HepG2 (cell line): Measurements from ENCODE around the gene ITK. TPM values are rescaled to one million over a fixed set of nuclear protein-coding genes. Genes with fewer than 3 reads are reported as not detected.
A peak's percentile ranks its signal among the peaks of the same experiment; 100 is the strongest.

Experiments used
- ATAC-seq: fragments of 200-7000 bp; cut with Tn5 transposase; 3 replicates; pipeline ENCODE4 v1.9.1; 2020; ENCODE audit warnings: mild to moderate bottlenecking, moderate library complexity
- BruUV-seq: library from RNA; stranded (reverse); fragments of 400-500 nt; replicated peaks from 2 replicates; lab custom pipeline; 2021; lab: Mats Ljungman, UMichigan
- CTCF ChIA-PET: fragments of 300-600 bp; formaldehyde crosslinking; extraction: SDS; loops from one replicate; lab custom pipeline; 2021; ENCODE audit warnings: low total read pairs, inconsistent platforms, low intra/inter-chr PET ratio; lab: Yijun Ruan, JAX
- POLR2A ChIA-PET: fragments of 350-600 bp; sonication (Branson Sonifier 250); formaldehyde crosslinking; loops from one replicate; lab custom pipeline; 2020; ENCODE audit warnings: antibody characterized with exemption, inconsistent platforms; lab: Yijun Ruan, JAX
- DNase-seq: peaks from one replicate; pipeline ENCODE4 v3.0.0-alpha.2; 2015; ENCODE audit warnings: low spot score
- FAIRE-seq: peaks from 3 replicates; lab custom pipeline; 2011; peaks lifted over from hg19 to GRCh38; lab: Jason Lieb, UNC
- H2AFZ ChIP-seq: one replicate; pipeline ENCODE4 v1.6.1; 2011; ENCODE audit warnings: low read length, inconsistent platforms
- H3K27ac ChIP-seq: fragments of 300-600 bp; 3 replicates; pipeline ENCODE4 v1.8.0; 2011; ENCODE audit warnings: mixed run types, mild to moderate bottlenecking, mixed read lengths, low read length, inconsistent platforms; ENCODE audit not compliant: insufficient read depth; ENCODE audit errors: extremely low read length
- H3K27me3 ChIP-seq, 2 experiments: fragments of 200-600 bp in 1 of 2; 2 replicates in 1 of 2; 3 replicates in 1 of 2; pipeline versions ENCODE4 v1.6.0 to v1.8.0; 2011; ENCODE audit warnings: low read length in 2 of 2, mild to moderate bottlenecking in 2 of 2, moderate library complexity in 2 of 2, inconsistent platforms in 1 of 2; ENCODE audit not compliant: insufficient read depth in 2 of 2, control insufficient read depth in 1 of 2
- H3K36me3 ChIP-seq, 2 experiments: fragments of 200-600 bp in 1 of 2; replicated peaks in 1 of 2; 2 replicates in 1 of 2; 3 replicates in 1 of 2; pipeline versions ENCODE4 v1.5.1 to v1.8.0; 2011; ENCODE audit warnings: low read length in 2 of 2, inconsistent platforms in 1 of 2; ENCODE audit not compliant: insufficient read depth in 2 of 2, control insufficient read depth in 1 of 2
- H3K4me1 ChIP-seq: 2 replicates; pipeline ENCODE4 v1.5.1; 2012; ENCODE audit warnings: low read length, inconsistent platforms; ENCODE audit not compliant: insufficient read depth
- H3K4me2 ChIP-seq: 2 replicates; pipeline ENCODE4 v1.6.0; 2011; ENCODE audit warnings: low read depth, low read length, inconsistent platforms
- H3K4me3 ChIP-seq, 3 experiments: fragments of 200-600 bp in 1 of 3; sonication (generic), shearing (Covaris generic) in 1 of 3; replicated peaks in 1 of 3; 2 replicates each; pipeline ENCODE4 v1.5.1; 2011 to 2016; ENCODE audit warnings: low read length in 3 of 3, inconsistent platforms in 2 of 3, low read depth in 2 of 3, mild to moderate bottlenecking in 2 of 3, control low read depth in 1 of 3, mixed read lengths in 1 of 3; ENCODE audit not compliant: insufficient read depth in 1 of 3
- H3K79me2 ChIP-seq: one replicate; pipeline ENCODE4 v1.6.1; 2011; ENCODE audit warnings: low read length, inconsistent platforms; ENCODE audit not compliant: insufficient read depth
- H3K9ac ChIP-seq: 2 replicates; pipeline ENCODE4 v1.6.0; 2011; ENCODE audit warnings: mild to moderate bottlenecking, low read depth, low read length, inconsistent platforms; ENCODE audit not compliant: insufficient read depth
- H3K9me3 ChIP-seq: 2 replicates; pipeline ENCODE4 v1.5.1; 2012; ENCODE audit warnings: mild to moderate bottlenecking, low read length
- H4K20me1 ChIP-seq: 2 replicates; pipeline ENCODE4 v1.6.0; 2011; ENCODE audit warnings: inconsistent platforms, mild to moderate bottlenecking, low read length, moderate library complexity; ENCODE audit not compliant: insufficient read depth
- CREB1 ChIP-seq, 2 experiments: fragments of 450-650 bp in 1 of 2; IDR thresholded peaks; 2 replicates each; pipeline ENCODE4 v1.6.1; 2016 to 2017; ENCODE audit warnings: control low read depth in 1 of 2, mild to moderate bottlenecking in 1 of 2, missing compliant biosample characterization in 1 of 2, missing genetic modification characterization in 1 of 2
- FIP1L1 ChIP-seq: fragments of 200-400 bp; formaldehyde crosslinking; IDR thresholded peaks from 2 replicates; pipeline ENCODE4 v1.6.1; 2018; ENCODE audit warnings: low read depth, mild to moderate bottlenecking, low read length, moderate library complexity, borderline replicate concordance; ENCODE audit not compliant: insufficient read depth
- FOXA1 ChIP-seq, 2 experiments: fragments of 450-650 bp in 1 of 2; sonication (generic) in 1 of 2; formaldehyde crosslinking in 1 of 2; IDR thresholded peaks; 2 replicates each; pipeline versions ENCODE4 v1.4.0 to v1.6.1; 2016 to 2020; ENCODE audit warnings: missing genetic modification reagents in 1 of 2
- HNRNPUL1 ChIP-seq: fragments of 200-400 bp; formaldehyde crosslinking; IDR thresholded peaks from 2 replicates; pipeline ENCODE4 v1.6.1; 2017; ENCODE audit warnings: low read depth, mild to moderate bottlenecking, low read length, moderate library complexity
- MED13 ChIP-seq: sonication (generic); formaldehyde crosslinking; IDR thresholded peaks from 2 replicates; pipeline ENCODE4 v1.5.0; 2020; ENCODE audit warnings: missing genetic modification reagents
- RBM39 ChIP-seq: fragments of 200-400 bp; formaldehyde crosslinking; IDR thresholded peaks from one replicate; pipeline ENCODE4 v1.6.1; 2018; ENCODE audit warnings: antibody characterized with exemption, mild to moderate bottlenecking, low read depth, low read length; ENCODE audit not compliant: poor library complexity, severe bottlenecking
- ZFP36L2 ChIP-seq: sonication (generic); formaldehyde crosslinking; IDR thresholded peaks from 2 replicates; pipeline ENCODE4 v1.4.0; 2020; ENCODE audit warnings: missing genetic modification reagents
- ZFP82 ChIP-seq: sonication (generic); formaldehyde crosslinking; IDR thresholded peaks from 2 replicates; pipeline ENCODE4 v1.5.1; 2020; ENCODE audit warnings: mild to moderate bottlenecking, missing genetic modification reagents, borderline replicate concordance
- WGBS: methylation state at CpG from one replicate; pipeline ENCODE4 v1.1.6; 2017; ENCODE audit warnings: low lambda C conversion rate; 5-methylcytosine and 5-hydroxymethylcytosine counted together
- in situ Hi-C: cut with HindIII; loops from 2 replicates; pipeline ENCODE4 v1.10.0; 2017; ENCODE audit warnings: low pct_unique_long_range_greater_than_20kb; ENCODE audit not compliant: extremely low pct_ligation_motif_present
- intact Hi-C: fragments of 100-400 bp; cut with micrococcal nuclease; formaldehyde crosslinking; loops from one replicate; pipeline ENCODE4 v1.10.0; 2022; ENCODE audit not compliant: unreplicated experiment
- polyA plus RNA-seq, 8 experiments: library from polyadenylated mRNA; depleted of rRNA in 3 of 8; stranded (reverse) in 7 of 8; unstranded in 1 of 8; fragments of >200 nt; fragmentation: Illumina TruSeq in 4 of 8; extraction: Trizol in 4 of 8; gene quantifications; 2 replicates each; pipeline versions ENCODE4 v1.2.1 to v1.2.3, GENCODE V29; 2011 to 2016; ENCODE audit warnings: low read depth in 4 of 8, missing spikeins in 1 of 8, mixed read lengths in 1 of 8; ENCODE audit not compliant: insufficient read depth in 1 of 8
- total RNA-seq, 5 experiments: library from RNA; depleted of rRNA; stranded (reverse); fragments of >200 nt; fragmentation: Illumina TruSeq; extraction: Trizol; gene quantifications; 2 replicates each; pipeline ENCODE4 v1.2.3, GENCODE V29; 2016; ENCODE audit warnings: low read depth in 1 of 5
- TF ChIP-seq, protein P1 (sequence below): sonication (generic); formaldehyde crosslinking; IDR thresholded peaks from 2 replicates; pipeline ENCODE4 v1.4.0; 2020; ENCODE audit warnings: mild to moderate bottlenecking, missing genetic modification reagents, borderline replicate concordance

The ITK gene
- total and polyA plus RNA-seq, 2 of the 13 experiments (the other 11 are each of a cell fraction or from before 2014, with no cell fraction given): 0.01 TPM; not detected in 1

DNA sequence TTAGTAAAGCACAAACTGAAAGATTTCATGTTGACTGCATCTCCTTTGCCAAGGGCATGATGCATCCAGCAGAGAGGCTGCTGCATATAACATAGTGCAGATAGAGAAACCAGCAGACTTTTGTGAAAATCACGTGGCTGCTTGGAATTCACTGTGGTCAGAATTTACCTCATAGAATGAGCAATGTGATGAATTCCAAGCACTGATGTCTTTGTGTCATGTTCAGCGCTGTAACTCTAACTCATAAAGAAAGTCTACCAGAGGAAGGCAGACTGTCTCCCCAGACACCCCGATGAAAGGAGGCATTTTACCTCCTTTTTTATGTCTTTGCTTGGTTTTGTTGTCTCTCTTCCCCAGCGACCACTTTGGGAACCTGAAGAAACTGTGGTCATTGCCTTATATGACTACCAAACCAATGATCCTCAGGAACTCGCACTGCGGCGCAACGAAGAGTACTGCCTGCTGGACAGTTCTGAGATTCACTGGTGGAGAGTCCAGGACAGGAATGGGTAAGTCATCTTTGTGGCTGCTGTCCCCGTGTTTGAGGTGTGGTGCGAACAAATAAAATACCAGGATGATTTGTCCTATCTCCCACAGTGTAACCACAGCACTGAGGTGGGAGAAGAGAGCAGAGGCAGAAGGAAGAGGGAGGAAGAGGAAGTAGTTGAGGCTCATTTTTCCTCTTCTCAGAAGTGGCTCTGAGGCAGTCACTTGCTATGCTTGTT, 42.0 kb downstream of the ITK start (continued):
- TF ChIP-seq HNRNPUL1 (no peak), FIP1L1 (no peak), MED13 (CRISPR knock-in tag) (no peak), RBM39 (no peak), ZFP36L2 (CRISPR knock-in tag) (no peak), FOXA1 (IDR thresholded peaks at IDR 0.05) (no peak), FOXA1 (CRISPR knock-in tag; IDR thresholded peaks at IDR 0.05) (no peak)
- TF ChIP-seq, protein P1, sequence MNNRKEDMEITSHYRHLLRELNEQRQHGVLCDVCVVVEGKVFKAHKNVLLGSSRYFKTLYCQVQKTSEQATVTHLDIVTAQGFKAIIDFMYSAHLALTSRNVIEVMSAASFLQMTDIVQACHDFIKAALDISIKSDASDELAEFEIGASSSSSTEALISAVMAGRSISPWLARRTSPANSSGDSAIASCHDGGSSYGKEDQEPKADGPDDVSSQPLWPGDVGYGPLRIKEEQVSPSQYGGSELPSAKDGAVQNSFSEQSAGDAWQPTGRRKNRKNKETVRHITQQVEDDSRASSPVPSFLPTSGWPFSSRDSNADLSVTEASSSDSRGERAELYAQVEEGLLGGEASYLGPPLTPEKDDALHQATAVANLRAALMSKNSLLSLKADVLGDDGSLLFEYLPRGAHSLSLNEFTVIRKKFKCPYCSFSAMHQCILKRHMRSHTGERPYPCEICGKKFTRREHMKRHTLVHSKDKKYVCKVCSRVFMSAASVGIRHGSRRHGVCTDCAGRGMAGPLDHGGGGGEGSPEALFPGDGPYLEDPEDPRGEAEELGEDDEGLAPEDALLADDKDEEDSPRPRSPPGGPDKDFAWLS (CRISPR knock-in tag): no peak

DNA sequence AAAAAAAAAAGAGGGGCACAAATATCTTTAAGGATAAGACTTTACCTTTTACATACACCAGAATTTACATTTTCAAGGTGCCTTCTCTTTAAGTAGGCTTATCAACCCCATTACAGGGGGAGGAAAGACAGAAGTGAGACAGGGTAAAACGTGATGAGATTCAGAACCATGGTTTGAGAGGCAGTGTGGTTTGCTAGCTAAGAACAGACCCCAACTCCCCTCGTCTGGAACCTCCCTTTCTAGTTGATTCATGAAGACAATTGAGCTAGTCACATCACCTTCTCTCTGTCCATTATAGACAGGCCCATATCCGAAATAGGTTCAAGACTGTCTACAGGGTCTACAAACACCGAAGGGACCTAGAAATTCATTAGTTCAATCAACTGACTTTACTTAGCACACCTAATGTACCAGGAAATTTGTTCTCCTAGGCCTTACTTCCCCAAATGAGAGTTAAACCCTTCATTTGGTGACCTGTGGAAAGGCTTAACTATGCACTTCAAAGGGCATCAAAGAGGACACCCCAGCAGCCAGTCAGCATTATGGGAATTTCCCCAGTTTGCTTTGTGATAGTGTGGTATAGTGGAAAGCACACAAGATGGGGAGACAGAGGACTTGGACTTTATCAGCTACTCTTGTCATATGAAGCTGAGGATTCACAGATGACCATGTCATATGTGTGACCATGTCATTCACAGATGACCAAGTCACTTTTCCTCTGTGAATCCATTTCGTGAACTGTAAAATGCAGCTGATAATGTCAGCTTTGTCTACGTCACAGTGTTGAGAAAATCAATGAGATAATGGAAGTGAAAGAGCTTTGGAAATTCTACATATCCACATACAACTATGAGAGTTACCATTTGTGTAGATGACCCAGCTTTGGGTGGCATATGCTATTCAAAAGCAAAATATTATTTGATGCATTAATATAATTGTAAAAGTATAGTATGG, 45.1 kb downstream of the ITK start:
- Histone ChIP-seq H3K36me3 (no peaks in the 10 kb centered on the region), H3K9me3 (no peaks in the 10 kb centered on the region), H3K4me3 (no peak overlapping the region), H2AFZ (no peak overlapping the region), H3K27ac (no peak overlapping the region), H3K4me2 (no peak overlapping the region), H3K27me3 (no peaks in the 10 kb centered on the region), H3K4me1 (no peaks in the 10 kb centered on the region), H3K9ac (no peak overlapping the region), H3K79me2 (no peaks in the 10 kb centered on the region), H4K20me1 (no peaks in the 10 kb centered on the region)
- peak; percentile 85 for TF ChIP-seq CREB1 (IDR thresholded peaks at IDR 0.05)
- no peak for TF ChIP-seq CREB1 (CRISPR knock-in tag; IDR thresholded peaks at IDR 0.05)
- TF ChIP-seq ZFP82 (CRISPR knock-in tag): no peak
- intact Hi-C loops (no loop called here), in situ Hi-C loops (no loop called here)
- FAIRE-seq: no peak
- ATAC-seq: no peak
- WGBS: 1% methylated on average over 5 of the region's 6 CpGs
- no peak for DNase-seq
- ChIA-PET POLR2A (no interaction called here), CTCF (no interaction called here)
- BruUV-seq: no TSS peak
